H9 (cell line): Measurements from ENCODE around the gene GON7. TPM values are rescaled to one million over a fixed set of nuclear protein-coding genes. Genes with fewer than 3 reads are reported as not detected.

Experiments
- DNase-seq: peaks from one replicate; pipeline ENCODE4 v3.0.0-alpha.2; 2017
- H2AFZ ChIP-seq: one replicate; pipeline ENCODE4 v1.6.1; 2013; ENCODE audit warnings: mild to moderate bottlenecking, low read length, control low read depth, moderate library complexity
- H2AK5ac ChIP-seq: 2 replicates; pipeline ENCODE4 v1.6.1; 2013; ENCODE audit warnings: low read length, control low read depth, mixed read lengths; ENCODE audit not compliant: insufficient read length
- H2BK120ac ChIP-seq: one replicate; pipeline ENCODE4 v1.6.1; 2013; ENCODE audit warnings: low read depth, mild to moderate bottlenecking, low read length, control low read depth, inconsistent platforms; ENCODE audit not compliant: poor library complexity, severe bottlenecking
- H2BK12ac ChIP-seq: 2 replicates; pipeline ENCODE4 v1.6.1; 2013; ENCODE audit warnings: low read length, control low read depth, mixed read lengths, low read depth; ENCODE audit not compliant: insufficient read length
- H2BK15ac ChIP-seq: 2 replicates; pipeline ENCODE4 v1.6.1; 2013; ENCODE audit warnings: low read depth, low read length, control low read depth
- H2BK20ac ChIP-seq: one replicate; pipeline ENCODE4 v1.6.1; 2013; ENCODE audit warnings: low read depth, mild to moderate bottlenecking, low read length, control low read depth, inconsistent platforms; ENCODE audit not compliant: poor library complexity, severe bottlenecking
- H2BK5ac ChIP-seq: 2 replicates; pipeline ENCODE4 v1.6.1; 2013; ENCODE audit warnings: low read length, control low read depth, mixed read lengths; ENCODE audit not compliant: insufficient read length
- H3K14ac ChIP-seq: 2 replicates; pipeline ENCODE4 v1.6.1; 2013; ENCODE audit warnings: low read length, control low read depth; ENCODE audit not compliant: insufficient read depth
- H3K18ac ChIP-seq: 2 replicates; pipeline ENCODE4 v1.6.1; 2013; ENCODE audit warnings: low read depth, mild to moderate bottlenecking, mixed read lengths, low read length, control low read depth; ENCODE audit not compliant: insufficient read length
- H3K23ac ChIP-seq: 2 replicates; pipeline ENCODE4 v1.6.1; 2013; ENCODE audit warnings: low read length, control low read depth, mixed read lengths, low read depth; ENCODE audit not compliant: insufficient read length
- H3K23me2 ChIP-seq: 2 replicates; pipeline ENCODE4 v1.6.1; 2013; ENCODE audit warnings: low read depth, mild to moderate bottlenecking, mixed read lengths, low read length, control low read depth; ENCODE audit not compliant: insufficient read length, poor library complexity, severe bottlenecking
- H3K27ac ChIP-seq: 2 replicates; pipeline ENCODE4 v1.5.1; 2013; ENCODE audit warnings: low read length, control low read depth, mixed read lengths, low read depth; ENCODE audit not compliant: insufficient read length
- H3K27me3 ChIP-seq: 2 replicates; pipeline ENCODE4 v1.6.1; 2013; ENCODE audit warnings: low read length, control low read depth, inconsistent platforms; ENCODE audit not compliant: insufficient read depth
- H3K4ac ChIP-seq: 2 replicates; pipeline ENCODE4 v1.6.1; 2013; ENCODE audit warnings: low read depth, mild to moderate bottlenecking, control low read depth, inconsistent platforms, low read length, moderate library complexity
- H3K4me1 ChIP-seq: 2 replicates; pipeline ENCODE4 v1.6.1; 2013; ENCODE audit warnings: low read length, control low read depth, inconsistent platforms; ENCODE audit not compliant: insufficient read depth
- H3K4me2 ChIP-seq: 2 replicates; pipeline ENCODE4 v1.6.1; 2013; ENCODE audit warnings: low read length, control low read depth, mixed read lengths; ENCODE audit not compliant: insufficient read length, insufficient read depth
- H3K56ac ChIP-seq: 2 replicates; pipeline ENCODE4 v1.6.1; 2013; ENCODE audit warnings: low read depth, mild to moderate bottlenecking, mixed read lengths, low read length, control low read depth; ENCODE audit not compliant: insufficient read length
- H3K79me1 ChIP-seq: 2 replicates; pipeline ENCODE4 v1.6.1; 2013; ENCODE audit warnings: low read depth, mild to moderate bottlenecking, moderate library complexity, low read length, control low read depth, inconsistent platforms; ENCODE audit not compliant: insufficient read depth, poor library complexity, severe bottlenecking
- H3K79me2 ChIP-seq: 2 replicates; pipeline ENCODE4 v1.6.1; 2013; ENCODE audit warnings: low read length, control low read depth, inconsistent platforms; ENCODE audit not compliant: insufficient read depth
- H3K9ac ChIP-seq: 2 replicates; pipeline ENCODE4 v1.6.1; 2013; ENCODE audit warnings: low read length, control low read depth, mixed read lengths; ENCODE audit not compliant: insufficient read length; ENCODE audit errors: extremely low read depth
- H3K9me3 ChIP-seq: one replicate; pipeline ENCODE4 v1.6.1; 2013; ENCODE audit warnings: low read depth, low read length, inconsistent platforms; ENCODE audit not compliant: control insufficient read depth
- H3T11ph ChIP-seq: one replicate; pipeline ENCODE4 v1.6.1; 2013; ENCODE audit warnings: mild to moderate bottlenecking, low read length, control low read depth, inconsistent platforms
- H4K20me1 ChIP-seq: one replicate; pipeline ENCODE4 v1.6.1; 2013; ENCODE audit not compliant: control insufficient read depth, insufficient read length, insufficient read depth
- H4K5ac ChIP-seq: 2 replicates; pipeline ENCODE4 v1.6.1; 2013; ENCODE audit warnings: low read depth, mild to moderate bottlenecking, mixed read lengths, low read length, control low read depth; ENCODE audit not compliant: insufficient read length
- H4K8ac ChIP-seq: replicated peaks from 2 replicates; pipeline ENCODE4 v1.6.1; 2013; ENCODE audit warnings: low read length, control low read depth, mixed read lengths, low read depth; ENCODE audit not compliant: insufficient read length
- H4K91ac ChIP-seq: 2 replicates; pipeline ENCODE4 v1.6.1; 2013; ENCODE audit warnings: low read depth, mild to moderate bottlenecking, moderate library complexity, mixed read lengths, low read length, control low read depth; ENCODE audit not compliant: insufficient read length
- H3K27ac Mint-ChIP-seq, 3 experiments: 2 replicates in 2 of 3; 3 replicates in 1 of 3; pipeline ENCODE4 v1.8.0; 2020 to 2021; ENCODE audit warnings: mixed read lengths in 3 of 3, mild to moderate bottlenecking in 1 of 3, moderate library complexity in 1 of 3
- H3K27me3 Mint-ChIP-seq: 2 replicates; pipeline ENCODE4 v1.8.0; 2021; ENCODE audit warnings: low read depth, mild to moderate bottlenecking, moderate library complexity, mixed read lengths
- H3K36me3 Mint-ChIP-seq, 3 experiments: 2 replicates in 2 of 3; 3 replicates in 1 of 3; pipeline ENCODE4 v1.8.0; 2020 to 2021; ENCODE audit warnings: low read depth in 3 of 3, mixed read lengths in 3 of 3; ENCODE audit not compliant: insufficient read depth in 1 of 3
- H3K4me1 Mint-ChIP-seq, 2 experiments: 2 replicates each; pipeline ENCODE4 v1.8.0; 2020; ENCODE audit warnings: mixed read lengths in 2 of 2
- H3K4me3 Mint-ChIP-seq, 2 experiments: 2 replicates in 1 of 2; 3 replicates in 1 of 2; pipeline ENCODE4 v1.8.0; 2020 to 2021; ENCODE audit warnings: mild to moderate bottlenecking in 2 of 2, mixed read lengths in 2 of 2, moderate library complexity in 1 of 2
- H3K9me3 Mint-ChIP-seq, 2 experiments: 2 replicates in 1 of 2; 3 replicates in 1 of 2; pipeline ENCODE4 v1.8.0; 2020; ENCODE audit warnings: mild to moderate bottlenecking in 2 of 2, mixed read lengths in 2 of 2, moderate library complexity in 1 of 2
- WGBS: extraction: QIAGEN DNeasy Blood & Tissue Kit; methylation state at CpG from one replicate; pipeline ENCODE4 v1.1.7; 2013; ENCODE audit warnings: missing lambda C conversion rate, low lambda C conversion rate, mixed read lengths; ENCODE audit not compliant: insufficient read length; ENCODE audit errors: extremely low coverage; 5-methylcytosine and 5-hydroxymethylcytosine counted together
- total RNA-seq: library from RNA; stranded (reverse); gene quantifications from 2 replicates; pipeline ENCODE4 v1.2.1, GENCODE V29; 2021
- TF ChIP-seq, protein P1 (sequence below): fragments of 200-600 bp; sonication (generic); conservative IDR thresholded peaks from 3 replicates; pipeline ENCODE4 v1.8.0; 2021; ENCODE audit warnings: antibody characterized with exemption, mild to moderate bottlenecking

GON7 gene
- total RNA-seq, 1 experiment from 2014 or later = 6.8 TPM

DNA sequence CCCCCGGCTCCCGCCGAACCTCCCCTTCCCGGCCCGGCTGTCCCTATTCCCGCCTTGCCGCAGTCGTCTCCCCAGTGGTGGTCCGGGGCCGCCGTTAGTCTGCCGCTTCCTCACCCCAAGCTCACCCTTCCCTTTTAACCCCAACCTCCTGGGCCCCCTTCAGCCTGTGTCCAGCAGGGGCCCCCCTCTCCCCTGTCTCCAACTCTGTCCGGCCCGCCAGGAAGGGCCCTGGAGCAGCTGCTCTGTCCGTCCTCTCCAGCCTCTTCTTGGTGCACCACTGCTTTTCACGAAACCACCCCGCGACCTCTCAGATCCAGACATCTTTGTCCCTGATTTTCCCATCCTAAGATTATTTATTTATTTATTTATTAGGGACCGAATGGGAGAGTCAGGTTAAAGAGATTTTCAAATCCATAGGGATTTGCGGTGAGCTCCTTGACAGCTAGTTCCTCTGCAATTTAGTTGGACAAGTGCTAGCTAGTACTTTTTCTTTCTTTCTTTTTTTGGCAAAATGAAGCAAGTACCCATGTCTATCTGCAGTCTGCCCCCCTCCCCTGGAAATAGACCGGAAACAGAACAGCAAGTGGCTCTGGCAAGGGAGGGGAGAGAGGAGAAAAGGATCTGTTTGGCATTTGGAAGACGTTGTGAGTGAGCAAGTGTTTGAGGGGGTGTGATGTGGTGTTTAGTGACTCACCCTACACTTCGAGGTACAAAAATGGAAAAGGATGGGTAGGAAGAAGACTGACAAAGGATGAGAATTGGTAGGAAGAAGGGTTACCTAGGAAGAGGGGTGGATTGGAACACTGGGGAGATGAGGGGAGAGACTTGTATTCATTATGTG lies 823 bp upstream of the GON7 start:
- no peak overlapping the region for H2BK15ac ChIP-seq
- Mint-ChIP-seq H3K27me3 (no peaks in the 10 kb centered on the region), H3K4me3 (peak overlapping the region; percentile 86 to 98), H3K27ac (peak overlapping the region; percentile 41 to 65 (median 52); a peak in 5 of 7 replicates), H3K36me3 (peaks cover 5 to 18% (median 12%) of the 10 kb centered on the region in 3 experiments; a peak in 5 of 7 replicates), H3K9me3 (peaks cover 0 to 4% of the 10 kb centered on the region in 2 experiments; a peak in 1 of 5 replicates), H3K4me1 (peaks cover 7 to 15% of the 10 kb centered on the region in 2 experiments)
- no peaks in the 10 kb centered on the region for H3K9me3 ChIP-seq
- H2BK12ac ChIP-seq = no peak overlapping the region
- no peak overlapping the region for H3T11ph ChIP-seq
- no peaks in the 10 kb centered on the region for H4K20me1 ChIP-seq
- no peak for DNase-seq
- no peak overlapping the region for H2AK5ac ChIP-seq
- WGBS = no CpG with 5 or more reads among the region's 23 CpGs
- no peak overlapping the region for H4K91ac ChIP-seq
- H3K27ac ChIP-seq = no peak overlapping the region
- H3K79me2 ChIP-seq = no peaks in the 10 kb centered on the region
- H2BK20ac ChIP-seq = no peak overlapping the region
- no peaks in the 10 kb centered on the region; the same call in 1 of the 2 replicates for H3K4me1 ChIP-seq
- H2AFZ ChIP-seq = no peak overlapping the region
- peak overlapping the region; percentile 69 for H3K9ac ChIP-seq
- no peak overlapping the region for H2BK120ac ChIP-seq
- H3K4ac ChIP-seq = no peak overlapping the region
- H3K14ac ChIP-seq = peak overlapping the region; percentile 25
- H3K56ac ChIP-seq = no peak overlapping the region
- H3K23ac ChIP-seq = no peak overlapping the region
- no peak overlapping the region for H4K8ac ChIP-seq
- no peak overlapping the region for H4K5ac ChIP-seq
- TF ChIP-seq, protein P1, sequence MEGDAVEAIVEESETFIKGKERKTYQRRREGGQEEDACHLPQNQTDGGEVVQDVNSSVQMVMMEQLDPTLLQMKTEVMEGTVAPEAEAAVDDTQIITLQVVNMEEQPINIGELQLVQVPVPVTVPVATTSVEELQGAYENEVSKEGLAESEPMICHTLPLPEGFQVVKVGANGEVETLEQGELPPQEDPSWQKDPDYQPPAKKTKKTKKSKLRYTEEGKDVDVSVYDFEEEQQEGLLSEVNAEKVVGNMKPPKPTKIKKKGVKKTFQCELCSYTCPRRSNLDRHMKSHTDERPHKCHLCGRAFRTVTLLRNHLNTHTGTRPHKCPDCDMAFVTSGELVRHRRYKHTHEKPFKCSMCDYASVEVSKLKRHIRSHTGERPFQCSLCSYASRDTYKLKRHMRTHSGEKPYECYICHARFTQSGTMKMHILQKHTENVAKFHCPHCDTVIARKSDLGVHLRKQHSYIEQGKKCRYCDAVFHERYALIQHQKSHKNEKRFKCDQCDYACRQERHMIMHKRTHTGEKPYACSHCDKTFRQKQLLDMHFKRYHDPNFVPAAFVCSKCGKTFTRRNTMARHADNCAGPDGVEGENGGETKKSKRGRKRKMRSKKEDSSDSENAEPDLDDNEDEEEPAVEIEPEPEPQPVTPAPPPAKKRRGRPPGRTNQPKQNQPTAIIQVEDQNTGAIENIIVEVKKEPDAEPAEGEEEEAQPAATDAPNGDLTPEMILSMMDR = peak; percentile 58
- no peaks in the 10 kb centered on the region for H3K27me3 ChIP-seq
- peak overlapping the region; percentile 95 for H3K4me2 ChIP-seq
- H3K23me2 ChIP-seq = peaks cover 10% of the 10 kb centered on the region
- peak overlapping the region; percentile 56 for H3K18ac ChIP-seq
- no peaks in the 10 kb centered on the region for H3K79me1 ChIP-seq
- no peak overlapping the region for H2BK5ac ChIP-seq
